DMS114 treated with DMSO at 0.1 percent for 48 hours (cell line): ENCODE results near the gene PKD2.
A peak's percentile ranks its signal among the peaks of the same experiment; 100 is the strongest.
"Not testable (repeated sequence)": the region's sequence is repeated elsewhere in the genome, so short reads cannot be mapped to it uniquely, and the experiment has no call there.

Source experiments
- DNase-seq: peaks from one replicate; lab custom pipeline; 2025; ENCODE audit not compliant: unreplicated experiment; lab: John Stamatoyannopoulos, UW

PKD2 gene

GRCh38 chr4:88025868-88026661 is 18.6 kb downstream of the PKD2 start:
- DNase-seq, result not testable (repeated sequence)

GRCh38 chr4:88027611-88028608 is 20.5 kb downstream of the PKD2 start:
- no peak for DNase-seq

- no peak for DNase-seq
Measured at GRCh38 chr4:88028946-88029345, 21.5 kb downstream of the PKD2 start.

DNA sequence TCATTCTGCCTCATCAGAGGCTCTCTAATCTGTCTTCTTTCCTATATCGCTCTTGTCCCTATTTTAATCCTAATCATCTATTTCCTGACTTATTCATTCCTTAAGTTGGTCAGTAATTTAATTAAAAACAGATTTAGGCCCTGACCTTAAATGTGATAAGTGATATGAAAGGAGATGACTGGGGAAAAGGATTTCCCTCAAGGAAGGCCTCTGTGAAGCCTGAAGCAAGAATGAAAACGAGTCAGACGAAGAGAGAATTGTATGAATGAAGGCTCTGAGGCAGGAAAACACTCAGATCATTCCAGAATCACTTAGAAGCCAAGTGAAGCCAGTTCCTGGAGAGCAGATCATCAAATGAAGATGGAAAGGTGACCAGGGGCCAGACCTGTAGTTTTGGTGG is 22.1 kb downstream of the PKD2 start:
- no peak for DNase-seq

DNA sequence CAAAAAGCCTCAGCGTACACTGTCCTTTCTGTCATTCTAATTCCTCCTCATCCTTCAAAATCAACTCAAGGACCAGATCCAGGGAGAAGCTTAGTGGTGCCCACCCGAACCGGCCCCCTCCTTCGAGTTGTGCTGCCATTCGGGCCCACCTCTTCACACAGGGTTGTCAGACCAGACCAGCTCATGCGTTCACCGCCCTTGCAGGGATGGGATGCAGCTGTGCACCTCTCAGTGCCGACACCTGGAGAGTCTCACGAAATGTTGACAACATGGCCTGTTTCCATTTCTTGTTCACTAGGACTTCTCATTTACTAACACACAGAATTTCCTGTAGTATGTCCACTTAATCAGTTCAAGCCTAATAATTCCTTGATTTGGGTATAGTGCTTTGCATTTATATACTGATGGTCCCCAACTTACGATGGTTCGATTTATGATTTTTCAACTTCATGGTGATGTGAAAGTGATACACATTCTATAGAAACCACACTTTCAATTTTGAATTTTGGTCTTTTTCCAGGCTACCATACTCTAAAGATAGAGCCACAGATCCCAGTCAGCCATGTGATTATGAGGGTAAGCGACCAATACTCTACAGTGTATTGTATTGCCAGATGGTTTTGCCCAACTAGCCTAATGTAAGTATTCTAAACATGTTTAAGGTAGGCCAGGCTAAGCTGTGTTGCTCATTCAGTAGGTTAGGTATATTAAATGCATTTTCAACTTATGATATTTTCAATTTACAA is 23.3 kb downstream of the PKD2 start:
- no peak for DNase-seq

- DNase-seq, result peak; percentile 20
Measured at GRCh38 chr4:88033309-88033708, 25.9 kb downstream of the PKD2 start.

DNA sequence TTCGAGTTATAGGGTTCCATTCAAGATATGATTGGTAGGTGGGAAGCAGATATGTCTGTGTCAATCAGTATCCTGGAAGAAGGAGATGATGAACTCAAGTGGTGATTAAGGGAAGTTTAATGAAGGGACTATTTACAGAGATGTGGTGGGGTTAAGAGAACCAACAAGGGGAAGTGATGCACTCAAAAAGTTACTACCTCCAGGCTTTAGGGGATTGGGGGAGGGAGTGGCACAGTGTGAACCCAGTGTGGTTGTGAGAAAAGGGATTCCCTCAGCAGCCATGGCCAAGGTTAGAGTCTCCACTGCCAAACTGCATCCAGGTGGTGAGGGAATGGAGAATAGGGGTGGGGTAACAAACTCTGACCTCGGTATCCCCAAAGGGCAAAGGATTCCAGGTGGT is 27.9 kb downstream of the PKD2 start:
- no peak for DNase-seq

DNA sequence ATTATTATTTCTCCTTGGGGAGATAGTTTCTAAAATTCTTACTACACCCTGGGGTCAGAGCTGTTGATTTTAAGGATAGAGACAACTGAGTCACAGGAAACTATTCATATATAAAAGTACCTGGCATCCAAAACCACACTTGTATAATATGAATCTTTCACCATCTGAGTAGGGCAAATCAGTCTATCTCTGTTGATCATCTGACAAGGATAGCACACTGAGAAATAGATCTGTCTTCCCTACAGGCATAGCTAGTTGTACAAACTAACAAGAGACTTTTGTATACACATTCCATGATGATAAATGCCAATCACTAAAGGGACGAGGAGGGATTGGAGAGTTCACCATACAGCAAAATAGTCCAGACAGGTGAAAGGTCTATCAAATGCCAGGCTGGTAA is 30.0 kb downstream of the PKD2 start:
- no peak for DNase-seq

DNA sequence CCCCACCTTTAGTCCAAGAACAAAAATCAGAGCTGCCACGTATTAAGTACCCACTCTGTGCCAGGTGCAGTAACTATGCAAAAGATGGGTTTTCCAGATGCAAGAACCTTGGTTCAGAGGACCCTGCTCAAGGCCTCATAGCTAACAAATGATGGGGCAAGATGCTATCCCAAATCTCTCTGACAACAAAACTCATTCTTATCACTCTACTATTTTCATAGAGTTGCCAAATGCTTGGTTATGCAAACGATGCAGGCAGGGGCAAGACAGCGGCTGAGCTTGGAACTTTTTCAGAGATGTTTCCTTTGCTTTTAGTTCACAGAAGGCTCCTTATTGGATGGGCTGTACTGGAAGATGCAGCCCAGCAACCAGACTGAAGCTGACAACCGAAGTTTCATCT is 30.5 kb downstream of the PKD2 start:
- no peak for DNase-seq

DNA sequence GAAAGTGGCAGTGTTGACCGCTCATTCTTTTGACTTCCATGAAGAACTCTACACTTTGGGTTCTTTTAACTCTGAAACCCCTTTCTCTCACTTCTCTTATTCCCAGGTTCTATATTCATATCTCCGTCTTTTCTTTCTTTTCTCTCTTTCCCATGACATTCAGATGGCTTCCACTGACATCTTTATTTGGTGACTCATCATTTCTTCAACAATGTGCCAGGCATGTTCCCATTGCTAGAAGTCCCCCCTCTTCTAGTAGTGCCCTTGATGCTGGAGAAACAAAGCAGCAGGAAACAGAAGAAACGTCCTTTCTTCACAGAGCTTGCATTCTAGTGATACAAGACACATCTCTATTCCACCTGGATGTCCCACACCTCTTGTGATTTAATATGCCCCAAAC is 33.3 kb downstream of the PKD2 start:
- DNase-seq, result no peak

DNA sequence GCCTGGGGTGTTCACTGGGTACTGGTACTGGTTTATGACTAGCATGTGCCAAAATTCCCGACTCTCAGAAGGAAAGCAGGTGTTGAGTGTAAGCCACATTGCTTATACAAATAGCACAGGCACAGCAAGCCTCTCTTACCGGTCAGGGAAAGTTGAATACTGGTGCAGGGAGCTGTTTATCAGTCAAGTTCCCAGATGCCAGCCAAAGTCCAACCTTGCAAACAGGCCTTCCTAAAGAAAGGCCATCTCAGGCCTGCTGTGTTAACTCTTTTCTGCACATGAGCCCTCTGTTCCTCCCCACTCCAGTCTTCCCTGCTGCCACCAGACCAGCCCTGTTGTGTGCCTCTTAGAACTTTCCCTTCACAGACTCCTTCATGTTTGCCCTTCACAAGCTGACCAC is 34.2 kb downstream of the PKD2 start:
- DNase-seq, result no peak

GRCh38 chr4:88043001-88043400 is 35.6 kb downstream of the PKD2 start:
- no peak for DNase-seq

- DNase-seq, result no peak
Measured at GRCh38 chr4:88043586-88044340, 36.3 kb downstream of the PKD2 start.

GRCh38 chr4:88045021-88045420 is 37.6 kb downstream of the PKD2 start:
- no peak for DNase-seq

DNA sequence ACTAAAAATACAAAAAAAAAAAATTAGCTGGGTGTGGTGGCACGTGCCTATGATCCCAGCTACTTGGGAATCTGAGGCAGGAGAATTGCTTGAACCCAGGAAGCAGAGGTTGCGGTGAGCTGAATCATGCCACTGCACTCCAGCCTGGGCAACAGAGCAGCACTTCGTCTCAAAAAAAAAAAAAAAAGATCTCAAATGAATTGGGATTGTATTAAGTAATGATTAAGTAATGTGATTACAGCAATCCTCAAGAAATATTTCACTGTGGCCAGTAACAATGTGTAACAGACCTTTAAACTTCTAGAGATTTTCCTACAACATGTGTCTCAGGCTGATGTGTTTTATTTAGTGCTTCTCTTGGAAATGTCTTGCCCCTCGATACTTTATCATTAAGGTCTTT is 46.8 kb downstream of the PKD2 start:
- DNase-seq, result no peak

DNA sequence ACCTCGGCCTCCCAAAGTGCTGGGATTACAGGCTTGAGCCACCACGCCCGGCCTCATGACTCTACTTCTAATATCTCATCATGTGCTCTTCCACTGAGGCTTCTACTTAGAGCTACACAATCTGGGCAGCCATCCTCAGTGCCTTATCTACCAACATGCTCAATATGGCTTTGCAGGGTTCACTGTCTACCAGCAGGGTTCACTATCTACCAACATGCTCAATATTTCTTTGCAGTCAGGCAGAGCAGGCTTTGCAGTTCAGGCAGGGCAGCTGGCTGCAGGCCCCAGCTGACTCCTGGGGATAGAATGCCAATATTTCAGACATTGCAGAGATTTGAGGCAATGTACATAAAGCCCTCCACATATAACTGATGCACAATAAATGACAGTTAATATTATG is 47.5 kb downstream of the PKD2 start:
- peak; percentile 1 for DNase-seq

GRCh38 chr4:88058295-88058694 is 50.9 kb downstream of the PKD2 start:
- DNase-seq, result no peak

DNA sequence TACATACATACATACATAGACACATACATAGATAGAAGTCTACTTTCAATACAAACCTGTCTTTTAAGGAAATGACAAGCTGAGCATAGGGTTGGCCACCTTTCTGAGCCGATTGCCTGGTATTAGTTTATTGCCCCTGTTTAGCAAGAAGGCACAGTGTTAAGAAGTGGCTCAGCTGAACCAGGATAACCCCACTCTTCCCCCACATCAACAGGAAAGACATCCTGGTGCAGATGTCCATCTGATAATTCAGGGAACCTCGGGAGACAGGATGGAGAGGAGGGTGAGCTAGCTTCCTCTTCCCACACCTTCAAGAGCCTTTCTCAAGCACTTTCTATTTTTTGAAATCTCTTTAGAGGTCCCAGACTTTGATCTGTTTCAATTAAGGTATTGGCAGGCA is 52.3 kb downstream of the PKD2 start:
- DNase-seq, result no peak

GRCh38 chr4:88060431-88060830 is 53.0 kb downstream of the PKD2 start:
- DNase-seq, result no peak

GRCh38 chr4:88062311-88062710 is 54.9 kb downstream of the PKD2 start:
- no peak for DNase-seq

- no peak for DNase-seq
Measured at GRCh38 chr4:88062843-88063242, 55.4 kb downstream of the PKD2 start.
